ENCODE data around the gene ISCU.
A peak's percentile ranks its signal among the peaks of the same experiment; 100 is the strongest.
"Not testable (repeated sequence)": the region's sequence is repeated elsewhere in the genome, so short reads cannot be mapped to it uniquely, and the experiment has no call there.

ISCU gene

GRCh38 chr12:108547686-108548085 lies 14.7 kb upstream of the ISCU start:
- no peak for DNase-seq

GRCh38 chr12:108548954-108549521 lies 13.4 kb upstream of the ISCU start:
- DNase-seq, result no peak

GRCh38 chr12:108551535-108551934 lies 10.9 kb upstream of the ISCU start:
- no peak for DNase-seq

- no peak for DNase-seq
Observed at GRCh38 chr12:108553799-108554198, 8.6 kb upstream of the ISCU start.

GRCh38 chr12:108555383-108555782 lies 7.0 kb upstream of the ISCU start:
- DNase-seq, result not testable (repeated sequence)

- DNase-seq, result no peak
Observed at GRCh38 chr12:108559007-108559655, 3.3 kb upstream of the ISCU start.

GRCh38 chr12:108559748-108560147 lies 2.6 kb upstream of the ISCU start:
- DNase-seq, result no peak

- DNase-seq, result no peak
Observed at GRCh38 chr12:108560321-108560721, 2.1 kb upstream of the ISCU start.

- DNase-seq, result peak; percentile 83 to 84
Observed at GRCh38 chr12:108560752-108561719, 1.4 kb upstream of the ISCU start, which contains the start of gene SART3. TSS of gene SART3 (minus strand) at chr12:108561173. CDS start at chr12:108561154, 19 bp downstream.

GRCh38 chr12:108561852-108562347 lies 496 bp upstream of the ISCU start:
- no peak for DNase-seq

GRCh38 chr12:108563136-108563803 lies 874 bp downstream of the ISCU start:
- DNase-seq, result peak; percentile 86 to 90

- DNase-seq, result no peak
Observed at GRCh38 chr12:108563804-108564151, 1.4 kb downstream of the ISCU start.

- DNase-seq, result no peak
Observed at GRCh38 chr12:108564724-108565123, 2.3 kb downstream of the ISCU start.

GRCh38 chr12:108565146-108565545 lies 2.8 kb downstream of the ISCU start:
- DNase-seq, result no peak

- peak; percentile 61 for DNase-seq
Observed at GRCh38 chr12:108565976-108566375, 3.6 kb downstream of the ISCU start.

- DNase-seq, result no peak
Observed at GRCh38 chr12:108566452-108566851, 4.1 kb downstream of the ISCU start.

- no peak for DNase-seq
Observed at GRCh38 chr12:108567406-108568337, 5.3 kb downstream of the ISCU start.

- peak; percentile 66 to 67 for DNase-seq
Observed at GRCh38 chr12:108568338-108569154, 6.2 kb downstream of the ISCU start.

GRCh38 chr12:108570743-108571608 lies 8.6 kb downstream of the ISCU start:
- DNase-seq, result no peak
